Measurements from ENCODE around the gene ZDHHC8.

Gene ZDHHC8

GRCh38 chr22:20164863-20165262, 33.3 kb downstream of the ZDHHC8 start:
- DNase-seq, result no peak

GRCh38 chr22:20165421-20165820, 33.8 kb downstream of the ZDHHC8 start:
- DNase-seq, result no peak

GRCh38 chr22:20165913-20166312, 34.3 kb downstream of the ZDHHC8 start:
- DNase-seq, result no peak

GRCh38 chr22:20166703-20167102, 35.1 kb downstream of the ZDHHC8 start:
- DNase-seq, result no peak

GRCh38 chr22:20167643-20168322, 36.2 kb downstream of the ZDHHC8 start:
- DNase-seq, result no peak

GRCh38 chr22:20169253-20169822, 37.7 kb downstream of the ZDHHC8 start:
- DNase-seq, result no peak

GRCh38 chr22:20170170-20170569, 38.6 kb downstream of the ZDHHC8 start:
- no peak for DNase-seq

- no peak for DNase-seq
These were observed 39.9 kb downstream of the ZDHHC8 start for GRCh38 chr22:20171288-20172140.

- no peak for DNase-seq
These were observed 40.6 kb downstream of the ZDHHC8 start for GRCh38 chr22:20172141-20172613.

GRCh38 chr22:20173246-20173645, 41.6 kb downstream of the ZDHHC8 start:
- no peak for DNase-seq

- no peak for DNase-seq
These were observed 42.2 kb downstream of the ZDHHC8 start for GRCh38 chr22:20173772-20174171.

GRCh38 chr22:20174785-20175596, 43.4 kb downstream of the ZDHHC8 start:
- no peak for DNase-seq

GRCh38 chr22:20175597-20175900, 43.9 kb downstream of the ZDHHC8 start:
- DNase-seq, result no peak

- no peak for DNase-seq
These were observed 44.9 kb downstream of the ZDHHC8 start for GRCh38 chr22:20176421-20177085.

- no peak for DNase-seq
These were observed 45.8 kb downstream of the ZDHHC8 start for GRCh38 chr22:20177217-20177911.

- no peak for DNase-seq
These were observed 46.7 kb downstream of the ZDHHC8 start for GRCh38 chr22:20178075-20178914.

- no peak for DNase-seq
These were observed 47.3 kb downstream of the ZDHHC8 start for GRCh38 chr22:20178915-20179227.

- no peak for DNase-seq
These were observed 48.0 kb downstream of the ZDHHC8 start for GRCh38 chr22:20179455-20180244.

GRCh38 chr22:20180245-20180630, 48.6 kb downstream of the ZDHHC8 start:
- no peak for DNase-seq

GRCh38 chr22:20180640-20181039, 49.0 kb downstream of the ZDHHC8 start:
- no peak for DNase-seq

Data from NCI-H2171 (cell line).